ENCODE data around the gene SYN1.

SYN1 gene

GRCh38 chrX:47658301-47658683, 38.6 kb upstream of the SYN1 start:
- no peak for TF ChIP-seq CTCF (IDR thresholded peaks at IDR 0.05; ENCODE audit: insufficient read depth, low read depth, low read length, missing control alignments)
- DNase-seq (ENCODE audit: low read depth): no peak
- peak overlapping the region; percentile 77 for H3K4me3 ChIP-seq (ENCODE audit: low read length)

GRCh38 chrX:47651043-47651905, 31.6 kb upstream of the SYN1 start:
- peak overlapping the region; percentile 46 for H3K4me3 ChIP-seq (ENCODE audit: low read length)
- DNase-seq (ENCODE audit: low read depth): no peak

GRCh38 chrX:47650164-47651042, 30.7 kb upstream of the SYN1 start, which contains the start of gene ELK1:
Gene ELK1, minus strand, starts transcription at chrX:47650563. Its CDS starts 9,122 bp downstream, at chrX:47641441.
- TF ChIP-seq CTCF (IDR thresholded peaks at IDR 0.05; ENCODE audit: insufficient read depth, low read depth, low read length, missing control alignments): no peak

More at GRCh38 chrX:47651043-47651905, 31.6 kb upstream of the SYN1 start:
- no peak for TF ChIP-seq CTCF (IDR thresholded peaks at IDR 0.05; ENCODE audit: insufficient read depth, low read depth, low read length, missing control alignments)

GRCh38 chrX:47649781-47650163, 30.1 kb upstream of the SYN1 start:
- no peak for TF ChIP-seq CTCF (IDR thresholded peaks at IDR 0.05; ENCODE audit: insufficient read depth, low read depth, low read length, missing control alignments)
- no peak for DNase-seq (ENCODE audit: low read depth)
- peak overlapping the region; percentile 65 for H3K4me3 ChIP-seq (ENCODE audit: low read length)

More at GRCh38 chrX:47650164-47651042, 30.7 kb upstream of the SYN1 start, which contains the start of gene ELK1:
- H3K4me3 ChIP-seq (ENCODE audit: low read length): peak within 1 kb of the TSS; percentile 65
- DNase-seq (ENCODE audit: low read depth): peak; percentile 97

- TF ChIP-seq CTCF (IDR thresholded peaks at IDR 0.05; ENCODE audit: insufficient read depth, low read depth, low read length, missing control alignments): no peak
- DNase-seq (ENCODE audit: low read depth): no peak
- peak overlapping the region; percentile 65 for H3K4me3 ChIP-seq (ENCODE audit: low read length)
Measured at GRCh38 chrX:47649271-47649670, 29.6 kb upstream of the SYN1 start.

GRCh38 chrX:47648376-47648775, 28.7 kb upstream of the SYN1 start:
- no peak overlapping the region for H3K4me3 ChIP-seq (ENCODE audit: low read length)
- no peak for TF ChIP-seq CTCF (IDR thresholded peaks at IDR 0.05; ENCODE audit: insufficient read depth, low read depth, low read length, missing control alignments)
- DNase-seq (ENCODE audit: low read depth): no peak
